HG03139 (cell line): ENCODE measurements around the gene ZBTB37.
"Not testable (repeated sequence)": the region's sequence is repeated elsewhere in the genome, so short reads cannot be mapped to it uniquely, and the experiment has no call there.

Source experiments
- ATAC-seq: cut with Tn5 transposase; IDR thresholded peaks from one replicate; pipeline ENCODE4 v1.9.1; 2021; ENCODE audit not compliant: unreplicated experiment

The ZBTB37 gene

GRCh38 chr1:173903827-173904531 is 35.8 kb downstream of the ZBTB37 start:
- ATAC-seq: no peak

GRCh38 chr1:173913111-173913510 is 44.9 kb downstream of the ZBTB37 start:
- ATAC-seq: no peak

- peak; percentile 61 for ATAC-seq
Observed at GRCh38 chr1:173914366-173914871, 46.2 kb downstream of the ZBTB37 start.

- ATAC-seq: no peak
Observed at GRCh38 chr1:173915596-173915995, 47.4 kb downstream of the ZBTB37 start.

GRCh38 chr1:173916667-173917066 is 48.5 kb downstream of the ZBTB37 start:
- no peak for ATAC-seq

GRCh38 chr1:173917149-173917548 is 49.0 kb downstream of the ZBTB37 start, which contains the start of gene SERPINC1:
TSS of gene SERPINC1 (minus strand) at chr1:173917327. CDS start at chr1:173917259, 68 bp downstream.
- ATAC-seq: no peak

GRCh38 chr1:173917635-173918493 is 49.7 kb downstream of the ZBTB37 start:
- no peak for ATAC-seq

GRCh38 chr1:173920861-173921260 is 52.7 kb downstream of the ZBTB37 start:
- no peak for ATAC-seq

GRCh38 chr1:173925306-173926242 is 57.4 kb downstream of the ZBTB37 start:
- ATAC-seq: no peak

- not testable (repeated sequence) for ATAC-seq
Observed at GRCh38 chr1:173930541-173930940, 62.4 kb downstream of the ZBTB37 start.

GRCh38 chr1:173934440-173934839 is 66.3 kb downstream of the ZBTB37 start:
- no peak for ATAC-seq

GRCh38 chr1:173937062-173937461 is 68.9 kb downstream of the ZBTB37 start:
- ATAC-seq: no peak

- ATAC-seq: no peak
Observed at GRCh38 chr1:173946380-173946921, 78.3 kb downstream of the ZBTB37 start.

- no peak for ATAC-seq
Observed at GRCh38 chr1:173948594-173948993, 80.4 kb downstream of the ZBTB37 start.
